ENCODE data around the gene STOML3.

Gene STOML3

GRCh38 chr13:38947054-38947453, 43.6 kb downstream of the STOML3 start:
- H2AFZ ChIP-seq (ENCODE audit: low read depth, low read length): no peak overlapping the region

GRCh38 chr13:38944219-38944618, 46.4 kb downstream of the STOML3 start:
- Histone ChIP-seq H3K27me3 (ENCODE audit: low read depth, low read length) (no peaks in the 10 kb centered on the region), H3K4me1 (ENCODE audit: low read length) (no peaks in the 10 kb centered on the region), H4K20me1 (ENCODE audit: insufficient read depth, low read length) (no peaks in the 10 kb centered on the region), H3K27ac (ENCODE audit: low read length) (no peak overlapping the region), H3K9me3 (ENCODE audit: insufficient read depth, low read length) (no peaks in the 10 kb centered on the region), H3K9ac (ENCODE audit: low read length) (no peak overlapping the region), H3K36me3 (replicated peaks; ENCODE audit: low read depth, low read length) (no peaks in the 10 kb centered on the region), H3K4me2 (ENCODE audit: low read length) (no peak overlapping the region), H3K79me2 (ENCODE audit: low read length) (no peaks in the 10 kb centered on the region), H3K4me3 (ENCODE audit: low read length) (no peak overlapping the region), H2AFZ (ENCODE audit: low read depth, low read length) (no peak overlapping the region)
- no peak for TF ChIP-seq EZH2phosphoT487 (IDR thresholded peaks at IDR 0.05; ENCODE audit: low read depth)
- no peak for TF ChIP-seq CTCF (IDR thresholded peaks at IDR 0.05; ENCODE audit: low read depth, low read length)

More at GRCh38 chr13:38947054-38947453, 43.6 kb downstream of the STOML3 start:
- H3K27ac ChIP-seq (ENCODE audit: low read length): no peak overlapping the region
- no peak for TF ChIP-seq EZH2phosphoT487 (IDR thresholded peaks at IDR 0.05; ENCODE audit: low read depth)
- TF ChIP-seq CTCF (IDR thresholded peaks at IDR 0.05; ENCODE audit: low read depth, low read length): no peak
- H3K4me2 ChIP-seq (ENCODE audit: low read length): no peak overlapping the region
- H3K4me3 ChIP-seq (ENCODE audit: low read length): no peak overlapping the region
- 0 out of 2 replicates have a peak, but pooled peaks cover 2% of the 10 kb centered on the region for H3K27me3 ChIP-seq (ENCODE audit: low read depth, low read length)
- no peaks in the 10 kb centered on the region for H3K79me2 ChIP-seq (ENCODE audit: low read length)
- no peaks in the 10 kb centered on the region for H3K4me1 ChIP-seq (ENCODE audit: low read length)
- no peaks in the 10 kb centered on the region for H3K36me3 ChIP-seq (replicated peaks; ENCODE audit: low read depth, low read length)
- H3K9me3 ChIP-seq (ENCODE audit: insufficient read depth, low read length): no peaks in the 10 kb centered on the region
- no peaks in the 10 kb centered on the region for H4K20me1 ChIP-seq (ENCODE audit: insufficient read depth, low read length)
- H3K9ac ChIP-seq (ENCODE audit: low read length): no peak overlapping the region

- no peak overlapping the region for H3K27ac ChIP-seq (ENCODE audit: low read length)
- H2AFZ ChIP-seq (ENCODE audit: low read depth, low read length): no peak overlapping the region
- no peaks in the 10 kb centered on the region for H3K27me3 ChIP-seq (ENCODE audit: low read depth, low read length)
- H3K4me1 ChIP-seq (ENCODE audit: low read length): no peaks in the 10 kb centered on the region
- H3K4me3 ChIP-seq (ENCODE audit: low read length): no peak overlapping the region
- H4K20me1 ChIP-seq (ENCODE audit: insufficient read depth, low read length): no peaks in the 10 kb centered on the region
- no peaks in the 10 kb centered on the region for H3K9me3 ChIP-seq (ENCODE audit: insufficient read depth, low read length)
- TF ChIP-seq CTCF (IDR thresholded peaks at IDR 0.05; ENCODE audit: low read depth, low read length) (no peak), EZH2phosphoT487 (IDR thresholded peaks at IDR 0.05; ENCODE audit: low read depth) (no peak)
- no peaks in the 10 kb centered on the region for H3K79me2 ChIP-seq (ENCODE audit: low read length)
- H3K9ac ChIP-seq (ENCODE audit: low read length): no peak overlapping the region
- no peaks in the 10 kb centered on the region for H3K36me3 ChIP-seq (replicated peaks; ENCODE audit: low read depth, low read length)
- H3K4me2 ChIP-seq (ENCODE audit: low read length): no peak overlapping the region
Measured at GRCh38 chr13:38943231-38943630, 47.4 kb downstream of the STOML3 start.

- H3K4me2 ChIP-seq (ENCODE audit: low read length): no peak overlapping the region
- no peaks in the 10 kb centered on the region for H3K4me1 ChIP-seq (ENCODE audit: low read length)
- no peaks in the 10 kb centered on the region for H4K20me1 ChIP-seq (ENCODE audit: insufficient read depth, low read length)
- H3K4me3 ChIP-seq (ENCODE audit: low read length): no peak overlapping the region
- no peaks in the 10 kb centered on the region for H3K9me3 ChIP-seq (ENCODE audit: insufficient read depth, low read length)
- H3K36me3 ChIP-seq (replicated peaks; ENCODE audit: low read depth, low read length): no peaks in the 10 kb centered on the region
- no peak overlapping the region for H3K9ac ChIP-seq (ENCODE audit: low read length)
- H3K27ac ChIP-seq (ENCODE audit: low read length): no peak overlapping the region
- H3K27me3 ChIP-seq (ENCODE audit: low read depth, low read length): 0 out of 2 replicates have a peak, but pooled peaks cover 3% of the 10 kb centered on the region
- TF ChIP-seq CTCF (IDR thresholded peaks at IDR 0.05; ENCODE audit: low read depth, low read length): no peak
- TF ChIP-seq EZH2phosphoT487 (IDR thresholded peaks at IDR 0.05; ENCODE audit: low read depth): no peak
- H3K79me2 ChIP-seq (ENCODE audit: low read length): no peaks in the 10 kb centered on the region
- H2AFZ ChIP-seq (ENCODE audit: low read depth, low read length): no peak overlapping the region
Measured at GRCh38 chr13:38941353-38941945, 49.2 kb downstream of the STOML3 start.
